Smooth muscle cell (in vitro differentiated cells): ENCODE measurements around the gene CHRNG. TPM values are rescaled to one million over a fixed set of nuclear protein-coding genes. Genes with fewer than 3 reads are reported as not detected.
A peak's percentile ranks its signal among the peaks of the same experiment; 100 is the strongest.

Experiments
- DNase-seq: peaks from one replicate; lab custom pipeline; 2025; ENCODE audit not compliant: unreplicated experiment; lab: John Stamatoyannopoulos, UW
- H2AFZ ChIP-seq: fragments of 200-600 bp; sonication (generic); 2 replicates; pipeline ENCODE4 v1.6.0; 2016; ENCODE audit warnings: antibody characterized with exemption, low read depth, mild to moderate bottlenecking
- H3F3A ChIP-seq: fragments of 200-600 bp; sonication (generic); 2 replicates; pipeline ENCODE4 v1.6.0; 2017; ENCODE audit warnings: antibody characterized with exemption, low read depth
- H3K27ac ChIP-seq: fragments of 200-600 bp; sonication (generic); 2 replicates; pipeline ENCODE4 v1.5.1; 2016; ENCODE audit warnings: low read depth, mild to moderate bottlenecking
- H3K27me3 ChIP-seq: fragments of 200-600 bp; sonication (generic); 2 replicates; pipeline ENCODE4 v1.6.1; 2016; ENCODE audit warnings: low read depth, mild to moderate bottlenecking
- H3K36me3 ChIP-seq: fragments of 200-600 bp; sonication (generic); 2 replicates; pipeline ENCODE4 v1.5.1; 2016; ENCODE audit warnings: low read depth
- H3K4me1 ChIP-seq: fragments of 200-600 bp; sonication (generic); 2 replicates; pipeline ENCODE4 v1.5.1; 2016; ENCODE audit warnings: low read depth
- H3K4me2 ChIP-seq: fragments of 200-600 bp; sonication (generic); 2 replicates; pipeline ENCODE4 v1.6.0; 2016; ENCODE audit warnings: mild to moderate bottlenecking
- H3K4me3 ChIP-seq: fragments of 200-600 bp; sonication (generic); 2 replicates; pipeline ENCODE4 v1.5.1; 2016; ENCODE audit warnings: mild to moderate bottlenecking
- H3K79me2 ChIP-seq: fragments of 200-600 bp; sonication (generic); 2 replicates; pipeline ENCODE4 v1.6.0; 2016; ENCODE audit warnings: low read depth, mild to moderate bottlenecking
- H3K9ac ChIP-seq: fragments of 200-600 bp; sonication (generic); 2 replicates; pipeline ENCODE4 v1.6.0; 2016; ENCODE audit warnings: low read depth
- H3K9me3 ChIP-seq: fragments of 200-600 bp; sonication (generic); replicated peaks from 2 replicates; pipeline ENCODE4 v1.5.1; 2016; ENCODE audit warnings: low read depth
- H4K20me1 ChIP-seq: fragments of 200-600 bp; sonication (generic); 2 replicates; pipeline ENCODE4 v1.6.0; 2016; ENCODE audit warnings: low read depth
- WGBS: methylation state at CpG from one replicate; pipeline ENCODE4 v1.1.7; 2016; ENCODE audit warnings: low lambda C conversion rate; 5-methylcytosine and 5-hydroxymethylcytosine counted together
- polyA plus RNA-seq: library from polyadenylated mRNA; unstranded; fragments of >200 nt; fragmentation: Nextera tagmentation; extraction: Ambion mirVana; gene quantifications from 2 replicates; pipeline ENCODE4 v1.2.1, GENCODE V29; 2016
- total RNA-seq: library from RNA; depleted of rRNA; stranded (reverse); fragments of >200 nt; gene quantifications from 2 replicates; pipeline ENCODE4 v1.2.3, GENCODE V29; 2014
- TF ChIP-seq, protein P1 (sequence below): fragments of 200-600 bp; sonication (generic); IDR thresholded peaks from 2 replicates; pipeline ENCODE4 v1.5.1; 2017; ENCODE audit warnings: borderline replicate concordance, mild to moderate bottlenecking, antibody characterized with exemption; ENCODE audit not compliant: insufficient read depth, poor library complexity, severe bottlenecking

Gene CHRNG, protein sequence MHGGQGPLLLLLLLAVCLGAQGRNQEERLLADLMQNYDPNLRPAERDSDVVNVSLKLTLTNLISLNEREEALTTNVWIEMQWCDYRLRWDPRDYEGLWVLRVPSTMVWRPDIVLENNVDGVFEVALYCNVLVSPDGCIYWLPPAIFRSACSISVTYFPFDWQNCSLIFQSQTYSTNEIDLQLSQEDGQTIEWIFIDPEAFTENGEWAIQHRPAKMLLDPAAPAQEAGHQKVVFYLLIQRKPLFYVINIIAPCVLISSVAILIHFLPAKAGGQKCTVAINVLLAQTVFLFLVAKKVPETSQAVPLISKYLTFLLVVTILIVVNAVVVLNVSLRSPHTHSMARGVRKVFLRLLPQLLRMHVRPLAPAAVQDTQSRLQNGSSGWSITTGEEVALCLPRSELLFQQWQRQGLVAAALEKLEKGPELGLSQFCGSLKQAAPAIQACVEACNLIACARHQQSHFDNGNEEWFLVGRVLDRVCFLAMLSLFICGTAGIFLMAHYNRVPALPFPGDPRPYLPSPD
- total RNA-seq, result 0.58 TPM in 1 of 2 replicates, not detected in the other
- 0.84 TPM in 1 of 2 replicates, not detected in the other for polyA plus RNA-seq

DNA sequence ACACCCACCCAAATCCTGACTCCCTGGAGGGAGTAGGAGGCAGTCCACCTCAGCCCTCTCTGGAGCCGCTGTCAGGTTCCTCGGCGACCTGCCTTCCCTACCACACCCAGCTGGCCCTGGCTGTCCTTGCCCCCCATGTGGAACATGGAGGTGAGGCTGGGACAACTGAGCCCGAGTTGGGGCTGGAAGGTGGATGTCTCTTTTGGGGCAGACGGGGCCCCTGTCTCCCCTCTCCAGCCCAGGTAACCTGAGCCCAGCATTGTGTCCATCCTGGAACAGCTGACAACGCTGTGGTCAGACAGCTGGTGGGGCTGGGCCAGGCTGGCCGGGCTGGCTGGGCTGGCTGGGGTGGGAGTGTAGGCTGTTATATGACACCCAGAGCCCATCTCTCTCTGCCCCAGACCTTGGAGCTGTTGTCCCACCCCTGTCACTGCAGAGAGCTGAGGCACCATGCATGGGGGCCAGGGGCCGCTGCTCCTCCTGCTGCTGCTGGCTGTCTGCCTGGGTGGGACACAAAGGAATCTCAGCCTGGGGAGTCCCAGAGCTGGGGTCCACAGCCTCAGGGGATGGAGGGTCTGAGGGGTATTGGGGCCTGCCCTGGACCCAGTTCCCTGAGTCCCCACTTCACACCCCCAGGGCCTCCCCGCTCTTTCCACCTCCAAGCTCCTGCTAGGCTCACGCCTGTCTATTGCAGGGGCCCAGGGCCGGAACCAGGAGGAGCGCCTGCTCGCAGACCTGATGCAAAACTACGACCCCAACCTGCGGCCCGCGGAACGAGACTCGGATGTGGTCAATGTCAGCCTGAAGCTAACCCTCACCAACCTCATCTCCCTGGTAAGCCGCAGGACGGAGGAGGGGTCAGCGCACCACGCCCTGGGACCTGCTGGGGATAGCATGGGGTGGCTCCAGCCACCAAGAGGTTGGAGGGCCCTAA, at the start of gene CHRNG:
CHRNG (plus strand) TSS at position 395 of the 934 bp plus-strand sequence; CDS start at position 451, 56 bp downstream.
- Histone ChIP-seq H3K4me1 (peaks cover 6% of the 10 kb centered on the region), H3K27ac (no peak within 1 kb of the TSS), H3K27me3 (no peaks in the 10 kb centered on the region), H2AFZ (no peak within 1 kb of the TSS), H3K79me2 (no peaks in the 10 kb centered on the region), H4K20me1 (no peaks in the 10 kb centered on the region), H3K36me3 (no peaks in the 10 kb centered on the region), H3K4me2 (peak within 1 kb of the TSS; percentile 6), H3K4me3 (no peak within 1 kb of the TSS), H3F3A (no peaks in the 10 kb centered on the region), H3K9ac (no peak within 1 kb of the TSS), H3K9me3 (no peaks in the 10 kb centered on the region)
- no peak for DNase-seq
- 83% methylated on average over 23 of the region's 23 CpGs for WGBS
- TF ChIP-seq, protein P1, sequence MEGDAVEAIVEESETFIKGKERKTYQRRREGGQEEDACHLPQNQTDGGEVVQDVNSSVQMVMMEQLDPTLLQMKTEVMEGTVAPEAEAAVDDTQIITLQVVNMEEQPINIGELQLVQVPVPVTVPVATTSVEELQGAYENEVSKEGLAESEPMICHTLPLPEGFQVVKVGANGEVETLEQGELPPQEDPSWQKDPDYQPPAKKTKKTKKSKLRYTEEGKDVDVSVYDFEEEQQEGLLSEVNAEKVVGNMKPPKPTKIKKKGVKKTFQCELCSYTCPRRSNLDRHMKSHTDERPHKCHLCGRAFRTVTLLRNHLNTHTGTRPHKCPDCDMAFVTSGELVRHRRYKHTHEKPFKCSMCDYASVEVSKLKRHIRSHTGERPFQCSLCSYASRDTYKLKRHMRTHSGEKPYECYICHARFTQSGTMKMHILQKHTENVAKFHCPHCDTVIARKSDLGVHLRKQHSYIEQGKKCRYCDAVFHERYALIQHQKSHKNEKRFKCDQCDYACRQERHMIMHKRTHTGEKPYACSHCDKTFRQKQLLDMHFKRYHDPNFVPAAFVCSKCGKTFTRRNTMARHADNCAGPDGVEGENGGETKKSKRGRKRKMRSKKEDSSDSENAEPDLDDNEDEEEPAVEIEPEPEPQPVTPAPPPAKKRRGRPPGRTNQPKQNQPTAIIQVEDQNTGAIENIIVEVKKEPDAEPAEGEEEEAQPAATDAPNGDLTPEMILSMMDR, result no peak

DNA sequence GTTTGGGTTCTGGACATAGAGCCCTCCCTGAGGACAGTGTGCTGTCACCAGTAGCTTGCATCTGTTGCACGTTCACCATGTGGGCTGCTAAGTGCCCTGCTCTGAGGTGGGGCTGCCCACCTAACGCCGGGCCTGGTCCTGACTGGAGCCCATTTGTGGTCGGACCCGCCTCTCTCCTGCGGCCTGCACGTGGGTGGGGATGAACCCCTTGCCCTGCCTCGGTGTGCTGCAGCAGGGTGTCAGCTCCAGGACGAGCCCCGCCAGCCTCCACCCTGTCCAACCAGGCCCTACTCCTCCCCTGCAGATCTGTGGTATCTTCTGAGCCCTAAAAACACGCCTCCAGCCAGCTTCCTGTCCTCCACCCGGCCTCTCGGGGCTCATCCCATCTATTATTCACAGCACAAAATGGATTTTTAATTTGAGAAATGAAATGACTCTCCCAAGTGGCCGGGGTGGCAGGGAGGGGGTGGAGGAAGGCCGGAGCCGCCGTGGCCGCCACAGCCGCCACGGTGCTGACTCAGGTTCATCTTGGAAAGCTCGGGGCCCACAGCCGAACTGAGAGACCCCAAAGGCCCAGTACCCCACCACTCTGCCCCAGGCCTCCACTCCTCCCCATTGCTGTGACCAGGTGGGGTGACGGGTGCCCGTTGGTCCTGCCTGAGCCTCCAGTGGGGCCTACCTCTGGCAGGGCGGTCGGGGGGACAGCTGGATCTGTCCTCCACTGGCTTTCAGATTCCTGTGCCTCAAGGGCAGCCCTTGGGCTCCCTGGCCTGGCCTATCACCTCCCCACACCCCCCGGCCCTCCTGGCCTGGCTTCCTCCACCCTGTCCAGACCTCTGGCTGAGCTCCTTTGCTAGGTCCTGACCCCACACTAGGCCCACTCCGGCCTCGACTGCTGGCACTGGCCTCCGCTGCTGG, 49.0 kb upstream of the CHRNG start:
- 92% methylated on average over 29 of the region's 30 CpGs for WGBS

DNA sequence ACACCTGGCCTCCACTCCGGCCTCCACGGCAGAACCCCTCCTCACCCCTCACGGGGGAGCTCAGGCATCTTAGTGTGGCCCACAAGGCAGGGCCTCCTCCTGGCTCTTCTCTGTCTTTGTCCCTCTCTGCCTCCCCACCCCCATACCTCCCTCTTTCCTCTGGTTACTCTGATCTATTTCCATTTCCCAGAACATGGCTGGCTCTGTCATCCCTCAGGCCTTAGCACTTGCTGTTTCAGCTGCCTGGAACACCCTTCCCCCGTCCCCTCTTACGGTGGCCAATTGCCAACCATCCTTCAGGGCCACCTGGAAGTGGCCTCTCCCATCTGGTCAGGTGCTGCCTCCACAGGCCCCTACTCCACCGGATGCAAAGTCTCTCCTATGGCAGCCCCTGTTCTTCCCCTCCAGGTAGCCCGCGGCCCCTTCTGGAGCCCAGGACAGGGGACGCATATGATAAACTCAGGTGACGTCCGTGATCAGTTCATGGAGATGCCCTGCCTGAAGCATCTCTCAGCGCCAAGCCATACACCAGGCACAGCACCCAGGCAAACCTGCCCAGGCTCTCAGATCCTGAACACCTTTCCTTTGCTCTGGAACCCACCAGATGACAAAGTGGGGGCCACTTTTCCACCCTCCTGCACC, 48.2 kb upstream of the CHRNG start:
- H3F3A ChIP-seq, result no peaks in the 10 kb centered on the region
- no peaks in the 10 kb centered on the region for H3K9me3 ChIP-seq
- no peak for DNase-seq
- H3K36me3 ChIP-seq, result no peaks in the 10 kb centered on the region
- H3K27ac ChIP-seq, result no peak overlapping the region
- no peaks in the 10 kb centered on the region for H3K4me1 ChIP-seq
- no peak overlapping the region for H3K4me3 ChIP-seq
- H3K27me3 ChIP-seq, result peaks cover 35% of the 10 kb centered on the region
- no peaks in the 10 kb centered on the region for H4K20me1 ChIP-seq
- no peak overlapping the region for H3K4me2 ChIP-seq
- TF ChIP-seq, protein P1, result no peak
- no peaks in the 10 kb centered on the region for H3K79me2 ChIP-seq
- H2AFZ ChIP-seq, result no peak overlapping the region
- no peak overlapping the region for H3K9ac ChIP-seq
- 93% methylated on average over 12 of the region's 12 CpGs for WGBS

More for the DNA sequence above, 49.0 kb upstream of the CHRNG start:
- no peak overlapping the region for H3K4me2 ChIP-seq
- H4K20me1 ChIP-seq, result no peaks in the 10 kb centered on the region
- no peaks in the 10 kb centered on the region for H3F3A ChIP-seq
- no peaks in the 10 kb centered on the region for H3K36me3 ChIP-seq
- peaks cover 42% of the 10 kb centered on the region for H3K27me3 ChIP-seq
- H3K4me1 ChIP-seq, result no peaks in the 10 kb centered on the region
- H3K79me2 ChIP-seq, result no peaks in the 10 kb centered on the region
- H3K9ac ChIP-seq, result no peak overlapping the region
- no peaks in the 10 kb centered on the region for H3K9me3 ChIP-seq
- TF ChIP-seq, protein P1, result no peak
- no peak overlapping the region for H3K27ac ChIP-seq
- no peak overlapping the region for H3K4me3 ChIP-seq
- H2AFZ ChIP-seq, result no peak overlapping the region
- DNase-seq, result no peak
